GM19035 (cell line): ENCODE results near the gene EPM2A.

ENCODE experiments used
- ATAC-seq: cut with Tn5 transposase; IDR thresholded peaks from one replicate; pipeline ENCODE4 v1.9.1; 2021; ENCODE audit not compliant: unreplicated experiment

Gene EPM2A

GRCh38 chr6:145685932-145686331 is 49.4 kb downstream of the EPM2A start:
- no peak for ATAC-seq

GRCh38 chr6:145681965-145682364 is 53.4 kb downstream of the EPM2A start:
- ATAC-seq = no peak

- ATAC-seq = no peak
These were observed 61.8 kb downstream of the EPM2A start for GRCh38 chr6:145673504-145673903.

- ATAC-seq = no peak
These were observed 65.0 kb downstream of the EPM2A start for GRCh38 chr6:145670311-145670710.

- no peak for ATAC-seq
These were observed 65.7 kb downstream of the EPM2A start for GRCh38 chr6:145669627-145670034.

- no peak for ATAC-seq
These were observed 66.5 kb downstream of the EPM2A start for GRCh38 chr6:145668844-145669243.

- ATAC-seq = no peak
These were observed 74.6 kb downstream of the EPM2A start for GRCh38 chr6:145660676-145661075.

GRCh38 chr6:145656128-145656527 is 79.2 kb downstream of the EPM2A start:
- ATAC-seq = no peak

GRCh38 chr6:145652572-145652971 is 82.7 kb downstream of the EPM2A start:
- no peak for ATAC-seq

- ATAC-seq = no peak
These were observed 83.3 kb downstream of the EPM2A start for GRCh38 chr6:145651988-145652387.

GRCh38 chr6:145648149-145648548 is 87.2 kb downstream of the EPM2A start:
- no peak for ATAC-seq

- no peak for ATAC-seq
These were observed 87.7 kb downstream of the EPM2A start for GRCh38 chr6:145647602-145648001.

GRCh38 chr6:145643760-145644159 is 91.6 kb downstream of the EPM2A start:
- ATAC-seq = no peak

- ATAC-seq = peak; percentile 93
These were observed 101.2 kb downstream of the EPM2A start for GRCh38 chr6:145633981-145634627.

- ATAC-seq = no peak
These were observed 102.3 kb downstream of the EPM2A start for GRCh38 chr6:145632971-145633370.

- no peak for ATAC-seq
These were observed 103.9 kb downstream of the EPM2A start for GRCh38 chr6:145631374-145631773.

- ATAC-seq = no peak
These were observed 104.7 kb downstream of the EPM2A start for GRCh38 chr6:145630598-145630997.

GRCh38 chr6:145629478-145629877 is 105.8 kb downstream of the EPM2A start:
- ATAC-seq = no peak

- ATAC-seq = no peak
These were observed 107.9 kb downstream of the EPM2A start for GRCh38 chr6:145627451-145627850.

- ATAC-seq = no peak
These were observed 108.5 kb downstream of the EPM2A start for GRCh38 chr6:145626857-145627256.

GRCh38 chr6:145623231-145623630 is 112.1 kb downstream of the EPM2A start:
- no peak for ATAC-seq

GRCh38 chr6:145621776-145622175 is 113.5 kb downstream of the EPM2A start:
- ATAC-seq = peak; percentile 69

GRCh38 chr6:145620088-145620487 is 115.2 kb downstream of the EPM2A start:
- no peak for ATAC-seq
